Dendritic cell treated with granulocyte-macrophage colony-stimulating factor and Interleukin-4, amounts not matched to agents 40 ng/mL and 50 ng/mL, for 4 days (primary cell): ENCODE data around the gene ADK.

ENCODE experiments used
- H3K27ac Mint-ChIP-seq: one replicate; pipeline ENCODE4 v1.8.0; 2022; ENCODE audit warnings: mild to moderate bottlenecking, mixed read lengths
- H3K27me3 Mint-ChIP-seq: one replicate; pipeline ENCODE4 v1.8.0; 2022; ENCODE audit warnings: mild to moderate bottlenecking, mixed read lengths
- H3K36me3 Mint-ChIP-seq: one replicate; pipeline ENCODE4 v1.8.0; 2022; ENCODE audit warnings: low read depth, mixed read lengths
- H3K4me1 Mint-ChIP-seq: one replicate; pipeline ENCODE4 v1.8.0; 2022; ENCODE audit warnings: low read depth, mixed read lengths
- H3K4me3 Mint-ChIP-seq: one replicate; pipeline ENCODE4 v1.8.0; 2022; ENCODE audit warnings: mild to moderate bottlenecking, moderate library complexity, mixed read lengths
- H3K9me3 Mint-ChIP-seq: one replicate; pipeline ENCODE4 v1.8.0; 2022; ENCODE audit warnings: mixed read lengths
- intact Hi-C: fragments of 100-400 bp; cut with micrococcal nuclease; formaldehyde crosslinking; loops from one replicate; pipeline ENCODE4 v1.15.0; 2022

ADK gene

GRCh38 chr10:74363727-74364126 is 212.7 kb downstream of the ADK start:
- intact Hi-C loops: no loop called here
- peaks cover 39% of the 10 kb centered on the region for H3K9me3 Mint-ChIP-seq
- peaks cover 65% of the 10 kb centered on the region for H3K36me3 Mint-ChIP-seq
- no peak overlapping the region for H3K27ac Mint-ChIP-seq
- no peaks in the 10 kb centered on the region for H3K4me1 Mint-ChIP-seq
- H3K4me3 Mint-ChIP-seq: no peak overlapping the region
- H3K27me3 Mint-ChIP-seq: no peaks in the 10 kb centered on the region

GRCh38 chr10:74365109-74365508 is 214.1 kb downstream of the ADK start:
- H3K36me3 Mint-ChIP-seq: peaks cover 60% of the 10 kb centered on the region
- H3K9me3 Mint-ChIP-seq: peaks cover 30% of the 10 kb centered on the region
- intact Hi-C loops: no loop called here
- no peaks in the 10 kb centered on the region for H3K4me1 Mint-ChIP-seq
- H3K27ac Mint-ChIP-seq: no peak overlapping the region
- no peaks in the 10 kb centered on the region for H3K27me3 Mint-ChIP-seq
- no peak overlapping the region for H3K4me3 Mint-ChIP-seq

DNA sequence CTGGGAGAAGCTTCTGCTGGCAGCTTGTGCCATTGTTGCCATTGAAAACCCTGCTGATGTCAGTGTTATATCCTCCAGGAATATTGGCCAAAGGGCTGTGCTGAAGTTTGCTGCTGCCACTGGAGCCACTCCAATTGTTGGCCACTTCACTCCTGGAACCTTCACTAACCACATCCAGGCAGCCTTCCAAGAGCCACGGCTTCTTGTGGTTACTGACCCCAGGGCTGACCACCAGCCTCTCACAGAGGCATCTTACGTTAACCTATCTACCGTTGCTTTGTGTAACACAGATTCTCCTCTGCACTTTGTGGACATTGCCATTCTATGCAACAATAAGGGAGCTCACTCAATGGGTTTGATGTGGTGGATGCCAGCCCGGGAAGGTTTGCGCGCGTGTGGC is 220.7 kb downstream of the ADK start:
- Mint-ChIP-seq H3K4me1 (no peaks in the 10 kb centered on the region), H3K4me3 (no peak overlapping the region), H3K27ac (no peak overlapping the region), H3K27me3 (no peaks in the 10 kb centered on the region), H3K9me3 (no peaks in the 10 kb centered on the region), H3K36me3 (peaks cover 28% of the 10 kb centered on the region)
- intact Hi-C loops: no loop called here

- no peak overlapping the region for H3K27ac Mint-ChIP-seq
- H3K4me3 Mint-ChIP-seq: no peak overlapping the region
- no peaks in the 10 kb centered on the region for H3K4me1 Mint-ChIP-seq
- peaks cover 27% of the 10 kb centered on the region for H3K36me3 Mint-ChIP-seq
- intact Hi-C loops: no loop called here
- H3K27me3 Mint-ChIP-seq: no peaks in the 10 kb centered on the region
- H3K9me3 Mint-ChIP-seq: no peaks in the 10 kb centered on the region
Measured at GRCh38 chr10:74373059-74373458, 222.0 kb downstream of the ADK start.

DNA sequence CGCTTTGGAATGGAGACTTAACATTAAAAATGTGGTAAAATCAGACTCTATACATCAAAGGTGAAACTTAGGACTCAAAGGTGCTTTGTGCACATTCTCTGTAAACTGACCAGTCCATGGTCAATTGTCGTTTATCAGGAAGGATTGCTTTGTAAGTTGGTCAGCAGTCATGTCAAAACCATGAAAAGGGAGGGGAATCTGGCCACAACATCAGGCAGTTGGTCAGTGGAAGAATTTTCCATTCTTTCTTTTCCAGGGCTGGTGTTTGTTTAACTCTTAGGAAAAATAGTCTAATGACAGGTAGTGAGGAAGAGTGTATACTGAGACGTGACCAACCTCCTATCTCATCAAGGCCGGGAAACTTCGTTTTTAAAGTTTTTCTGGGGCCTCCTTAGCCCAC is 226.5 kb downstream of the ADK start:
- H3K27me3 Mint-ChIP-seq: no peaks in the 10 kb centered on the region
- peaks cover 20% of the 10 kb centered on the region for H3K4me1 Mint-ChIP-seq
- H3K27ac Mint-ChIP-seq: no peak overlapping the region
- H3K36me3 Mint-ChIP-seq: no peaks in the 10 kb centered on the region
- H3K9me3 Mint-ChIP-seq: no peaks in the 10 kb centered on the region
- no peak overlapping the region for H3K4me3 Mint-ChIP-seq
- intact Hi-C loops: no loop called here

GRCh38 chr10:74379474-74379873 is 228.5 kb downstream of the ADK start:
- Mint-ChIP-seq H3K27me3 (no peaks in the 10 kb centered on the region), H3K9me3 (no peaks in the 10 kb centered on the region), H3K4me3 (no peak overlapping the region), H3K27ac (no peak overlapping the region), H3K4me1 (peaks cover 25% of the 10 kb centered on the region), H3K36me3 (no peaks in the 10 kb centered on the region)
- intact Hi-C loops: no loop called here

DNA sequence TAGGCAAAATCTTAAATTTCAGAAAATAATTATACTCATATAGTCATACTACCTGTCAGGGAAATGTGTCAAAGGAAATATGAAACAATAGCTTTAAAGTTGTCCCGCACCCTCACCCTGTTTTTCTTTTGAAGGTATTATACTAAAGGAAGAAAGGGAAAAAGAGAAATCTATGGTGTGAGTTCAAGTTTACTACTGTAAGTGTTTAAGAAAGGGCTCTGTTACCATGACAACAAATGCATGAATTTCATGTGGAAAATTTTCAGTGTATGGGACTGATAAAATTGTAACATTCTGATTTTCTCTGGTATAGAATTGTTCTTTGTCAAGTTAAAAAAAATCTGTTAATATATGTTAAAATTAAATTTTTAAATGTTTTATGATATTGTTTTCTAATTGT is 229.8 kb downstream of the ADK start:
- Mint-ChIP-seq H3K4me1 (peaks cover 33% of the 10 kb centered on the region), H3K4me3 (no peak overlapping the region), H3K27ac (no peak overlapping the region), H3K36me3 (no peaks in the 10 kb centered on the region), H3K27me3 (no peaks in the 10 kb centered on the region), H3K9me3 (no peaks in the 10 kb centered on the region)
- intact Hi-C loops: no loop called here

DNA sequence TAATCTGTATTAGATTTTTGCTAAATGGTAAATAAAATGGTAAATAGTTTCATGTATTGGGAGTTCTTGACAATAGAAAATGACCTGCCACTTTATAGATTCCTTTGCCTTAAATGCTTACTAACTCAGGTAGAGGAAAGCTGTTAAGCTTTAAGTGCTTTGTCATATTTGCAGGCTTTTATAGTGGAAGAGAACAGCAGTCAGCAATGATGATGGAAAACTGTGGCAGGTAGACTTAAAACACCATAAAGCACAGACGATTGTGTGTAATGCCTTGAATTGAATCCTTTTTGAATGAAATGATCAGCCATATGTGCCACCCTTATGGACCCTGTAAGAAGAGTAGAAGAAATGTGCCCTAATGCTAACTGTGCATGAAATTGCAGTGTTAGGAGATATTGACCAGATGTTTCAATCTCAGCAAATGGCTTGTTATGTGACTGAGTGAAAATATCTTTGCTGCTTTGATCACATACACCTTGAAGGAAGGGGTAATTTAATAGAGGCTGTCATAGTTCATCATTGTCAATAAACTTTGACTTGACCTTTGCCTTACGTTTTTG is 230.4 kb downstream of the ADK start:
- intact Hi-C loops: no loop called here
- Mint-ChIP-seq H3K9me3 (no peaks in the 10 kb centered on the region), H3K4me1 (peaks cover 33% of the 10 kb centered on the region), H3K36me3 (no peaks in the 10 kb centered on the region), H3K27me3 (no peaks in the 10 kb centered on the region), H3K27ac (no peak overlapping the region), H3K4me3 (no peak overlapping the region)

- peaks cover 33% of the 10 kb centered on the region for H3K4me1 Mint-ChIP-seq
- peaks cover 9% of the 10 kb centered on the region for H3K36me3 Mint-ChIP-seq
- H3K27me3 Mint-ChIP-seq: no peaks in the 10 kb centered on the region
- H3K27ac Mint-ChIP-seq: no peak overlapping the region
- H3K4me3 Mint-ChIP-seq: no peak overlapping the region
- no peaks in the 10 kb centered on the region for H3K9me3 Mint-ChIP-seq
- intact Hi-C loops: no loop called here
Measured at GRCh38 chr10:74382663-74383062, 231.6 kb downstream of the ADK start.

DNA sequence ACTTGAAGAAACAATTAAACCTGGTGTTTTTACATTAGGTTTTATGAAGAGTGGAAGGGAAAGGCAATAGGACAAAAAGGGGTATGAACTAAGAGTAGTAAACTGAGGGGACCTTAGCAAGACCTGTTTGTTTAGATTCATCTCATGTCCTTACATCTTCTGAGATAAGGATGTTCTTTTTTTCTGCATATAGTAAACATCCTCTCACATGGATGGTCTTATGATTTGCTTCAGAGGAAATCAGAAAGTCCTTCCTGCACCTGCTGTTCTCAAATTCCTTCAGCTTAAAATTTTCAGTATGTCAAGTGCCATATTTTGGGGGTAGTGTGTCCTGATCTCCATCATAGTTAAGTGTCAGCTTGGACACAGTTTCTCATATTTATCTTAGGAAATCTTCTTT is 232.6 kb downstream of the ADK start:
- Mint-ChIP-seq H3K4me3 (no peak overlapping the region), H3K27me3 (no peaks in the 10 kb centered on the region), H3K27ac (no peak overlapping the region), H3K4me1 (peaks cover 33% of the 10 kb centered on the region), H3K36me3 (peaks cover 9% of the 10 kb centered on the region), H3K9me3 (no peaks in the 10 kb centered on the region)
- intact Hi-C loops: no loop called here

- Mint-ChIP-seq H3K27ac (no peak overlapping the region), H3K36me3 (peaks cover 9% of the 10 kb centered on the region), H3K4me1 (peaks cover 23% of the 10 kb centered on the region), H3K4me3 (no peak overlapping the region), H3K9me3 (no peaks in the 10 kb centered on the region), H3K27me3 (no peaks in the 10 kb centered on the region)
- intact Hi-C loops: no loop called here
Measured at GRCh38 chr10:74384615-74385183, 233.7 kb downstream of the ADK start.

DNA sequence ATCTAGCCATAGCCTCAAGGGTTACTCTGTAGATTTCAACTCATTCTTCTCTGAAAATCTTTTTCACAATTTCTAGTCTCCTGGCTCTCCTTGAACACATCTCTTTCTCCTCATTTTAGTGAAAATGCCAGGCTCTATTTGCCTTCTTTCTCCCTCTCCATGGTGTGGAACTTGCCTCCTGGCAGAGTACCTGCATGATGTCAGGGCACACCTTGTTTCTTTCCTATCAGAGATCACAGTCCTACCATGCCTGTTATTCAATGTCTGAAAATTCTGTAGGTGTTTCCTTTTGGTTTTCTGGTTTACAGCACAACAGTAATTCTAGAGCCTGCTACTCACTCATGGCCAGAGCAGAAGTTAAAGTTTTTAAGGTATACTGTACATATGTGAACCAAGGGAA is 237.8 kb downstream of the ADK start:
- no peak overlapping the region for H3K27ac Mint-ChIP-seq
- H3K27me3 Mint-ChIP-seq: no peaks in the 10 kb centered on the region
- intact Hi-C loops: no loop called here
- peaks cover 11% of the 10 kb centered on the region for H3K4me1 Mint-ChIP-seq
- peaks cover 16% of the 10 kb centered on the region for H3K36me3 Mint-ChIP-seq
- H3K9me3 Mint-ChIP-seq: no peaks in the 10 kb centered on the region
- no peak overlapping the region for H3K4me3 Mint-ChIP-seq

DNA sequence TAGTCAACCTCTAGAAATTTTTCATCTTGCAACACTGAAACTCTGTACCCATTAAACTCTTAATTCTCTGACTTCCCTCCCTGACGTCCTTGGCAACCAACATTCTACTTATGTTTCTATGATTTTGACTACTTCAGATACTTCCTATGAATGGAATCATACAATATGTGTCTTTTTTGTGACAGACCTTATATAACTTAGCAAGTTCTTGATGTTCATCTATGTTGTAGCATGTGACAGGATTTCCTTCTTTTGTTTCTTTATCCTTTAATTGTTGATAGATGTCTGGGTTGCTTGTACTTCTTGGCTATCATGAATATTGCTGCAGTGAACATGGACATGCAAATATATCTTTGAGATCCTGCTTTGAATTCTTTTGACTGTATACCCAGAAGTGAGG is 240.8 kb downstream of the ADK start:
- H3K27me3 Mint-ChIP-seq: no peaks in the 10 kb centered on the region

DNA sequence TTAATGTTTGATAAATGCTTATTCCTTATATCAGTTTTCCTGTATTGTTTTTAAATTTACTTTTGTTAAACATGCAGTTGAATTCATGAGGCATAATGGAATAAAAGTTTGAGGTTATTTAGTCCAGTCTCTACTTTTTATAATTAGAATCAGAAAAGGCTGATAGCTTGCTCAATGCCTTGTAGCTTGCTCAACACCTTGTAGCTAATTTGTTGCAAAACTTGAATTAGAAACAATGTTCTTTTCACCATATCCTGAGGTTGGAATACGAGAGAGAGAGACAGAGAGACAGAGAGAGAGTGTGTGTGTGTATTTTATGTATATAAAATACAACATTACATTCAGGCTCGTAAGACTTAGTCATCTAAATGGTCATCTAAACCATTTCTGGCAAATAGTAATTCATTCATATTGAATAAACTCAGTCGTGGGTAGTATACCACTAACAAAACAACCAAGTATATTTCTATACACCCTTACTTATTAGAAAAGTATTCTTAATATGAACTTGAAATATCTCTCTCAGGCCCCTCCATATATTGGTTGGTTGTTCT is 243.5 kb downstream of the ADK start:
- Mint-ChIP-seq H3K9me3 (no peaks in the 10 kb centered on the region), H3K27ac (no peak overlapping the region), H3K27me3 (no peaks in the 10 kb centered on the region), H3K4me3 (no peak overlapping the region), H3K36me3 (peaks cover 31% of the 10 kb centered on the region), H3K4me1 (peaks cover 10% of the 10 kb centered on the region)
- intact Hi-C loops: no loop called here

More for the DNA sequence above, 240.8 kb downstream of the ADK start:
- intact Hi-C loops: no loop called here
- peaks cover 10% of the 10 kb centered on the region for H3K4me1 Mint-ChIP-seq
- no peaks in the 10 kb centered on the region for H3K9me3 Mint-ChIP-seq
- H3K27ac Mint-ChIP-seq: no peak overlapping the region
- H3K36me3 Mint-ChIP-seq: peaks cover 36% of the 10 kb centered on the region
- H3K4me3 Mint-ChIP-seq: no peak overlapping the region

DNA sequence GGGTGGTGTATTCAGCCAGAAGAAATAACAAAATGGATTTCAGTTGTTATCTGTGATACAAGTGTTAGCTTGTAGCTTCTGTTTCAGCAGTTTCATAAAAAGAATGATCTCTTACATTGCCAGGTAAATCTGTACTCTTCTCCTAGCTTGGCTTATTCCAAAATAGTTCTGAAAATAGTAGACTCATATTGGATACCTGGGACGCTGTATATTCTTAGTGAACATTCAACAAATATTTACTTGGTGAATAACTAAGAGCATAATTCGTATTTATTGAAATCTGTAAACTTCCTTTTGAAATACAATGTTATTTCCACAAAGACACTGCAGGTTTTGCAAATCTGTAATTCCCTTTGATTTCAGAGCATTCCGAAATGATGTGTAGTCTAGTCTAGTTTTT is 249.2 kb downstream of the ADK start:
- Mint-ChIP-seq H3K27me3 (no peaks in the 10 kb centered on the region), H3K36me3 (peaks cover 45% of the 10 kb centered on the region), H3K27ac (no peak overlapping the region), H3K9me3 (peaks cover 16% of the 10 kb centered on the region), H3K4me1 (no peaks in the 10 kb centered on the region), H3K4me3 (no peak overlapping the region)
- intact Hi-C loops: no loop called here
